ENCODE results near the gene INPP5E.

The INPP5E gene

DNA sequence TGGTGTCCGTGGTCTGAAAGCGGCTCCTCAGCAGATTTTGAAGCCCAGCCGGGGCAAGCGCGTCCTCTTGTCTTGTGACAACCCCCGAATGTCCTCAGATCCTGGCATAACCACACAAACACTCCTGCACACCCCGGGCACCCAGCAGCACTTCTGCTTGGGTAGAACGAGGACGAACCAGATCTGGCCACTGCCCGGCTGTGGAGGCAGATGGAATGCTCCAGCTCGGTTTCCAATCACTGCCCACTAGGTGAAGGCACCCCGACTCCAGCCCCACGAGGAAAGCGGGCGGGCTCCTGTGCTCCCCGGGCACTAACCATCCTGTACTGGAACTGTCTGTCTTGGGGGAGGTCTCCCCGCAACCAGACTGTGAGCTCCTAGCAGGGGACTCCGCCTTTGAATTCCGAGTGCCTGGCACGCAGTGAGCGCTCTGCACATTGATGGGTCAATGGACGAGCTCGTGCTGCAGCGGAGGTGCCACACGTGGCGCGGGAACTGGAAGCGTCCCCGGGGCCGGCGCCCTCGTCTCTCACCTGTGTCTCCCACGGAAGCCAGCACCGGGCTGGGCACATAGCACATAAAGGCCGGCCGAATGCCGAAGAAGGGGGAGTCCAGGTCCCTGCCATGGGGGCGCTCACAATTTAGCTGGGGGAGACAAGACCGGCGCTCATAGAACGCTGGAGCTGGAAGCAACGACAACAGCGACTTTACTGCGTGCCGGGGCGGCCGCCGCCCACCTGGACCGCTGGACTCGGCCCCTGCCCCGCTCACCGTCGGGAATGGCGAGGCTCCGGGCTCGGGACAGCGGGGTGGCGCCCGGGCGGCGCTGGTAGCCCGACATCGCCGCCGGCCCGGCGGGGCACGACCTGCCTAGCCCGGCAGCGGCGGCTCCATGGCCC, 29.8 kb downstream of the INPP5E start:
- no peak for TF ChIP-seq SP7 (tag by site-specific recombination; IDR thresholded peaks at IDR 0.05)
- TF ChIP-seq ZBTB20 (tag by site-specific recombination; IDR thresholded peaks at IDR 0.05), result peak; percentile 7; the same call in 1 of the 2 replicates
- no peak for TF ChIP-seq ZNF76 (tag by site-specific recombination; IDR thresholded peaks at IDR 0.05; ENCODE audit: borderline replicate concordance, low read depth)
- TF ChIP-seq TCF7L2 (IDR thresholded peaks at IDR 0.05; ENCODE audit: borderline replicate concordance, low read depth, low read length), result no peak
- TF ChIP-seq, protein P1, sequence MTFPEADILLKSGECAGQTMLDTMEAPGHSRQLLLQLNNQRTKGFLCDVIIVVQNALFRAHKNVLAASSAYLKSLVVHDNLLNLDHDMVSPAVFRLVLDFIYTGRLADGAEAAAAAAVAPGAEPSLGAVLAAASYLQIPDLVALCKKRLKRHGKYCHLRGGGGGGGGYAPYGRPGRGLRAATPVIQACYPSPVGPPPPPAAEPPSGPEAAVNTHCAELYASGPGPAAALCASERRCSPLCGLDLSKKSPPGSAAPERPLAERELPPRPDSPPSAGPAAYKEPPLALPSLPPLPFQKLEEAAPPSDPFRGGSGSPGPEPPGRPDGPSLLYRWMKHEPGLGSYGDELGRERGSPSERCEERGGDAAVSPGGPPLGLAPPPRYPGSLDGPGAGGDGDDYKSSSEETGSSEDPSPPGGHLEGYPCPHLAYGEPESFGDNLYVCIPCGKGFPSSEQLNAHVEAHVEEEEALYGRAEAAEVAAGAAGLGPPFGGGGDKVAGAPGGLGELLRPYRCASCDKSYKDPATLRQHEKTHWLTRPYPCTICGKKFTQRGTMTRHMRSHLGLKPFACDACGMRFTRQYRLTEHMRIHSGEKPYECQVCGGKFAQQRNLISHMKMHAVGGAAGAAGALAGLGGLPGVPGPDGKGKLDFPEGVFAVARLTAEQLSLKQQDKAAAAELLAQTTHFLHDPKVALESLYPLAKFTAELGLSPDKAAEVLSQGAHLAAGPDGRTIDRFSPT (tag by site-specific recombination; IDR thresholded peaks at IDR 0.05), result 0 out of 2 replicates have a peak, but pooled peaks have one; percentile 27
- TF ChIP-seq, protein P2, sequence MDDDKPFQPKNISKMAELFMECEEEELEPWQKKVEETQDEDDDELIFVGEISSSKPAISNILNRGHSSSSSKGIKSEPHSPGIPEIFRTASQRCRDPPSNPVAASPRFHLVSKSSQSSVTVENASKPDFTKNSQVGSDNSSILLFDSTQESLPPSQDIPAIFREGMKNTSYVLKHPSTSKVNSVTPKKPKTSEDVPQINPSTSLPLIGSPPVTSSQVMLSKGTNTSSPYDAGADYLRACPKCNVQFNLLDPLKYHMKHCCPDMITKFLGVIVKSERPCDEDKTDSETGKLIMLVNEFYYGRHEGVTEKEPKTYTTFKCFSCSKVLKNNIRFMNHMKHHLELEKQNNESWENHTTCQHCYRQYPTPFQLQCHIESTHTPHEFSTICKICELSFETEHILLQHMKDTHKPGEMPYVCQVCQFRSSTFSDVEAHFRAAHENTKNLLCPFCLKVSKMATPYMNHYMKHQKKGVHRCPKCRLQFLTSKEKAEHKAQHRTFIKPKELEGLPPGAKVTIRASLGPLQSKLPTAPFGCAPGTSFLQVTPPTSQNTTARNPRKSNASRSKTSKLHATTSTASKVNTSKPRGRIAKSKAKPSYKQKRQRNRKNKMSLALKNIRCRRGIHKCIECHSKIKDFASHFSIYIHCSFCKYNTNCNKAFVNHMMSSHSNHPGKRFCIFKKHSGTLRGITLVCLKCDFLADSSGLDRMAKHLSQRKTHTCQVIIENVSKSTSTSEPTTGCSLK (tag by site-specific recombination; IDR thresholded peaks at IDR 0.05), result no peak
- no peak for TF ChIP-seq BCL11A (tag by site-specific recombination; IDR thresholded peaks at IDR 0.05; ENCODE audit: low read depth)
- TF ChIP-seq SALL2 (tag by site-specific recombination; IDR thresholded peaks at IDR 0.05; ENCODE audit: borderline replicate concordance), result no peak
- TF ChIP-seq, protein P3, sequence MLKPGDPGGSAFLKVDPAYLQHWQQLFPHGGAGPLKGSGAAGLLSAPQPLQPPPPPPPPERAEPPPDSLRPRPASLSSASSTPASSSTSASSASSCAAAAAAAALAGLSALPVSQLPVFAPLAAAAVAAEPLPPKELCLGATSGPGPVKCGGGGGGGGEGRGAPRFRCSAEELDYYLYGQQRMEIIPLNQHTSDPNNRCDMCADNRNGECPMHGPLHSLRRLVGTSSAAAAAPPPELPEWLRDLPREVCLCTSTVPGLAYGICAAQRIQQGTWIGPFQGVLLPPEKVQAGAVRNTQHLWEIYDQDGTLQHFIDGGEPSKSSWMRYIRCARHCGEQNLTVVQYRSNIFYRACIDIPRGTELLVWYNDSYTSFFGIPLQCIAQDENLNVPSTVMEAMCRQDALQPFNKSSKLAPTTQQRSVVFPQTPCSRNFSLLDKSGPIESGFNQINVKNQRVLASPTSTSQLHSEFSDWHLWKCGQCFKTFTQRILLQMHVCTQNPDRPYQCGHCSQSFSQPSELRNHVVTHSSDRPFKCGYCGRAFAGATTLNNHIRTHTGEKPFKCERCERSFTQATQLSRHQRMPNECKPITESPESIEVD (tag by site-specific recombination; IDR thresholded peaks at IDR 0.05), result no peak
- peak; percentile 26; the same call in 1 of the 2 replicates for TF ChIP-seq GLIS2 (tag by site-specific recombination; IDR thresholded peaks at IDR 0.05)
- TF ChIP-seq ZNF10 (tag by site-specific recombination; IDR thresholded peaks at IDR 0.05), result 0 out of 2 replicates have a peak, but pooled peaks have one; percentile 16
- TF ChIP-seq KLF8 (tag by site-specific recombination; IDR thresholded peaks at IDR 0.05), result no peak
- 0 out of 2 replicates have a peak, but pooled peaks have one; percentile 9 for TF ChIP-seq KLF9 (tag by site-specific recombination; IDR thresholded peaks at IDR 0.05; ENCODE audit: low read depth)
- TF ChIP-seq, protein P4, sequence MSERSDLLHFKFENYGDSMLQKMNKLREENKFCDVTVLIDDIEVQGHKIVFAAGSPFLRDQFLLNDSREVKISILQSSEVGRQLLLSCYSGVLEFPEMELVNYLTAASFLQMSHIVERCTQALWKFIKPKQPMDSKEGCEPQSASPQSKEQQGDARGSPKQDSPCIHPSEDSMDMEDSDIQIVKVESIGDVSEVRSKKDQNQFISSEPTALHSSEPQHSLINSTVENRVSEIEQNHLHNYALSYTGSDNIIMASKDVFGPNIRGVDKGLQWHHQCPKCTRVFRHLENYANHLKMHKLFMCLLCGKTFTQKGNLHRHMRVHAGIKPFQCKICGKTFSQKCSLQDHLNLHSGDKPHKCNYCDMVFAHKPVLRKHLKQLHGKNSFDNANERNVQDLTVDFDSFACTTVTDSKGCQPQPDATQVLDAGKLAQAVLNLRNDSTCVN (tag by site-specific recombination; optimal IDR thresholded peaks at IDR 0.05), result peak; percentile 51
- TF ChIP-seq ZNF558 (tag by site-specific recombination; IDR thresholded peaks at IDR 0.05), result no peak
- CTCF ChIA-PET, result interaction anchor here (0.6 to 2.6 kb wide), 5 partner anchors 9 to 222 kb away, joined by 3 to 28 read pairs (median 4); no protein-coding TSS in a partner anchor
- peaks cover 12 to 68% of the 10 kb centered on the region in 2 experiments; a peak in 2 of 3 replicates for H3K36me3 ChIP-seq (ENCODE audit: control insufficient read depth in 2 of 2, insufficient read depth in 1 of 2, low read length in 2 of 2)
- H3K4me3 ChIP-seq (ENCODE audit: low read depth, low read length), result peak overlapping the region; percentile 75
- H3K4me1 ChIP-seq (ENCODE audit: control insufficient read depth, insufficient read depth, low read length), result peaks cover 11% of the 10 kb centered on the region
- POLR2A ChIA-PET, result interaction anchor here (0.6 to 2.8 kb wide), 9 partner anchors 9 to 142 kb away, joined by 3 to 13 read pairs (median 3); no protein-coding TSS in a partner anchor
- no peaks in the 10 kb centered on the region for H3K9me3 ChIP-seq (ENCODE audit: control insufficient read depth, insufficient read depth, low read depth, low read length)
- peak overlapping the region; percentile 89; the same call in 1 of the 2 replicates for H3K27ac ChIP-seq (ENCODE audit: extremely low read depth, low read depth, low read length)

Data from HEK293 (cell line).